CD14-positive monocyte (primary cell): ENCODE results near the gene SAMD11. TPM values are rescaled to one million over a fixed set of nuclear protein-coding genes. Genes with fewer than 3 reads are reported as not detected.

ENCODE experiments used
- DNase-seq, 3 donors: peaks; one replicate each; pipeline ENCODE4 v3.0.0-alpha.2; 2011 to 2022
- H2AFZ ChIP-seq: 2 replicates; pipeline ENCODE4 v1.6.0; 2012; ENCODE audit warnings: mild to moderate bottlenecking, low read depth, low read length, inconsistent platforms; ENCODE audit not compliant: insufficient read depth, poor library complexity, severe bottlenecking
- H3K27ac ChIP-seq, 2 donors: 1 replicate in 1 of 2; 2 replicates in 1 of 2; pipeline ENCODE4 v1.5.1; 2012 to 2013; ENCODE audit warnings: low read length in 2 of 2, control low read depth in 1 of 2, inconsistent platforms in 1 of 2, low read depth in 1 of 2, mild to moderate bottlenecking in 1 of 2
- H3K27me3 ChIP-seq, 2 donors: one replicate each; pipeline versions ENCODE4 v1.6.0 to v1.6.1; 2011 to 2013; ENCODE audit warnings: low read length in 2 of 2; ENCODE audit not compliant: control insufficient read depth in 2 of 2, insufficient read depth in 2 of 2
- H3K36me3 ChIP-seq, 2 donors: replicated peaks in 1 of 2; 1 replicate in 1 of 2; 2 replicates in 1 of 2; pipeline versions ENCODE4 v1.5.1 to v1.6.1; 2012 to 2013; ENCODE audit warnings: low read length in 2 of 2, control low read depth in 1 of 2, inconsistent platforms in 1 of 2, mild to moderate bottlenecking in 1 of 2; ENCODE audit not compliant: insufficient read depth in 2 of 2, control insufficient read depth in 1 of 2
- H3K4me1 ChIP-seq, 2 donors: 1 replicate in 1 of 2; 2 replicates in 1 of 2; pipeline versions ENCODE4 v1.5.1 to v1.6.1; 2012 to 2013; ENCODE audit warnings: low read length in 2 of 2, control low read depth in 1 of 2, inconsistent platforms in 1 of 2, mild to moderate bottlenecking in 1 of 2, moderate library complexity in 1 of 2; ENCODE audit not compliant: insufficient read depth in 2 of 2, control insufficient read depth in 1 of 2
- H3K4me2 ChIP-seq: replicated peaks from 2 replicates; pipeline ENCODE3; 2012; ENCODE audit warnings: low read length, moderate library complexity, mild to moderate bottlenecking; ENCODE audit not compliant: poor library complexity, severe bottlenecking; ENCODE audit errors: extremely low read depth
- H3K4me3 ChIP-seq, 3 experiments: fragments of 200-600 bp in 1 of 3; sonication (generic) in 1 of 3; replicated peaks in 1 of 3; 1 replicate in 2 of 3; 2 replicates in 1 of 3; pipeline ENCODE4 v1.5.1; 2011 to 2013; ENCODE audit warnings: low read length in 3 of 3, mild to moderate bottlenecking in 3 of 3, control low read depth in 2 of 3, low read depth in 2 of 3, inconsistent platforms in 1 of 3, moderate library complexity in 1 of 3
- H3K79me2 ChIP-seq: 2 replicates; pipeline ENCODE4 v1.6.0; 2012; ENCODE audit warnings: mild to moderate bottlenecking, control low read depth, inconsistent platforms, low read length, moderate library complexity; ENCODE audit not compliant: insufficient read depth
- H3K9ac ChIP-seq: 2 replicates; pipeline ENCODE4 v1.6.0; 2017; ENCODE audit warnings: low read length, mild to moderate bottlenecking; ENCODE audit not compliant: insufficient read depth, poor library complexity, severe bottlenecking
- H3K9me3 ChIP-seq, 2 donors: replicated peaks in 1 of 2; 1 replicate in 1 of 2; 2 replicates in 1 of 2; pipeline versions ENCODE4 v1.5.1 to v1.6.1; 2012 to 2013; ENCODE audit warnings: low read length in 2 of 2, control low read depth in 1 of 2; ENCODE audit not compliant: control insufficient read depth in 1 of 2, insufficient read depth in 1 of 2
- H4K20me1 ChIP-seq: 2 replicates; pipeline ENCODE4 v1.6.0; 2012; ENCODE audit warnings: mild to moderate bottlenecking, low read length, control low read depth, moderate library complexity; ENCODE audit not compliant: insufficient read depth
- H3K27ac Mint-ChIP-seq, 7 donors: one replicate each; pipeline ENCODE4 v1.8.0; 2020; ENCODE audit warnings: mild to moderate bottlenecking in 7 of 7, mixed read lengths in 7 of 7, moderate library complexity in 6 of 7, inconsistent platforms in 2 of 7
- H3K27me3 Mint-ChIP-seq, 3 donors: one replicate each; pipeline ENCODE4 v1.8.0; 2021 to 2022; ENCODE audit warnings: low read depth in 3 of 3, mild to moderate bottlenecking in 3 of 3, mixed read lengths in 3 of 3, moderate library complexity in 3 of 3, inconsistent platforms in 1 of 3
- H3K36me3 Mint-ChIP-seq, 2 donors: one replicate each; pipeline ENCODE4 v1.8.0; 2020; ENCODE audit warnings: mixed read lengths in 2 of 2, inconsistent platforms in 1 of 2, mild to moderate bottlenecking in 1 of 2
- H3K4me1 Mint-ChIP-seq: one replicate; pipeline ENCODE4 v1.8.0; 2020; ENCODE audit warnings: mild to moderate bottlenecking, mixed read lengths
- H3K4me3 Mint-ChIP-seq, 2 donors: one replicate each; pipeline ENCODE4 v1.8.0; 2020; ENCODE audit warnings: mild to moderate bottlenecking in 2 of 2, mixed read lengths in 2 of 2, moderate library complexity in 1 of 2
- H3K9me3 Mint-ChIP-seq, 7 donors: one replicate each; pipeline ENCODE4 v1.8.0; 2020 to 2022; ENCODE audit warnings: mixed read lengths in 7 of 7, mild to moderate bottlenecking in 6 of 7, moderate library complexity in 6 of 7, inconsistent platforms in 2 of 7
- CTCF ChIP-seq: fragments of 200-600 bp; IDR thresholded peaks from one replicate; pipeline ENCODE4 v1.8.0; 2022; ENCODE audit warnings: antibody characterized with exemption, mild to moderate bottlenecking
- WGBS: methylation state at CpG from one replicate; pipeline ENCODE4 v1.1.5; 2013; ENCODE audit warnings: missing lambda C conversion rate; ENCODE audit not compliant: insufficient coverage; 5-methylcytosine and 5-hydroxymethylcytosine counted together
- intact Hi-C, 2 donors: fragments of 100-400 bp; cut with micrococcal nuclease; formaldehyde crosslinking; loops; one replicate each; pipeline versions ENCODE4 v1.15.0 to v1.15.1; 2023
- polyA plus RNA-seq, 3 donors: library from polyadenylated mRNA; depleted of rRNA in 1 of 3; unstranded in 2 of 3; stranded (reverse) in 1 of 3; fragments of 300-500 nt in 2 of 3; fragments of >200 nt in 1 of 3; fragmentation: Illumina TruSeq in 2 of 3; gene quantifications; 1 replicate in 2 of 3; 2 replicates in 1 of 3; pipeline ENCODE4 v1.2.3, GENCODE V29; 2012 to 2021

SAMD11 gene
- polyA plus RNA-seq, 3 donors: not detected

- peak overlapping the region; percentile 25 for H3K4me2 ChIP-seq
- peak overlapping the region in 1 of 2 donors; percentile 51 for H3K27ac ChIP-seq
- H2AFZ ChIP-seq: peak overlapping the region; percentile 57
- Mint-ChIP-seq H3K27me3 (peaks cover 4 to 12% (median 6%) of the 10 kb centered on the region in 3 donors), H3K4me3 (peak overlapping the region in 1 of 2 donors; percentile 65), H3K27ac (peak overlapping the region in 3 of 7 donors; percentile 7 to 77 (median 22)), H3K36me3 (peaks cover 56 to 66% of the 10 kb centered on the region in 2 donors), H3K4me1 (peaks cover 36% of the 10 kb centered on the region), H3K9me3 (no peaks in the 10 kb centered on the region)
- TF ChIP-seq CTCF: no peak
- H3K79me2 ChIP-seq: peaks cover 23% of the 10 kb centered on the region
- intact Hi-C loops: no loop called here
- peaks cover 17 to 52% of the 10 kb centered on the region in 2 donors for H3K4me1 ChIP-seq
- H3K36me3 ChIP-seq: peaks cover 60 to 68% of the 10 kb centered on the region in 2 donors
- no peaks in the 10 kb centered on the region for H3K9me3 ChIP-seq
- peak in 1 of 3 donors; percentile 9 for DNase-seq
- peaks cover 36% of the 10 kb centered on the region for H4K20me1 ChIP-seq
- H3K27me3 ChIP-seq: no peaks in the 10 kb centered on the region
- peak overlapping the region in 1 of 3 experiments; percentile 26 for H3K4me3 ChIP-seq
- 0% methylated on average over 6 of the region's 6 CpGs for WGBS
- peak overlapping the region; percentile 11 for H3K9ac ChIP-seq
Observed at GRCh38 chr1:955474-955873, 31.8 kb downstream of the SAMD11 start.

- intact Hi-C loops: no loop called here
- H3K27ac Mint-ChIP-seq: no peak overlapping the region
- 94% methylated on average over 5 of the region's 11 CpGs for WGBS
Observed at GRCh38 chr1:956636-957035, 32.9 kb downstream of the SAMD11 start.

More at GRCh38 chr1:956636-957035, 32.9 kb downstream of the SAMD11 start:
- Histone ChIP-seq H3K9ac (no peak overlapping the region), H2AFZ (no peak overlapping the region), H3K9me3 (no peaks in the 10 kb centered on the region), H4K20me1 (peaks cover 29% of the 10 kb centered on the region), H3K27ac (no peak overlapping the region), H3K36me3 (peaks cover 50 to 56% of the 10 kb centered on the region in 2 donors), H3K4me3 (no peak overlapping the region), H3K27me3 (peaks cover 0 to 4% of the 10 kb centered on the region in 2 donors), H3K4me2 (no peak overlapping the region), H3K4me1 (peaks cover 22 to 61% of the 10 kb centered on the region in 2 donors), H3K79me2 (peaks cover 23% of the 10 kb centered on the region)
- Mint-ChIP-seq H3K4me1 (peaks cover 38% of the 10 kb centered on the region), H3K4me3 (peak overlapping the region in 1 of 2 donors; percentile 31), H3K27me3 (peaks cover 6 to 17% (median 7%) of the 10 kb centered on the region in 3 donors), H3K9me3 (no peaks in the 10 kb centered on the region), H3K36me3 (peaks cover 45 to 55% of the 10 kb centered on the region in 2 donors)
- DNase-seq: no peak
- no peak for TF ChIP-seq CTCF
